ENCODE results near the gene RASGRP3. TPM values are rescaled to one million over a fixed set of nuclear protein-coding genes. Genes with fewer than 3 reads are reported as not detected.

Gene RASGRP3
- total and polyA plus RNA-seq, 2 donors (not counting 3 experiments of a cell fraction or from before 2014, with no cell fraction given): 16.0 to 39.6 TPM

- H3K27me3 ChIP-seq (ENCODE audit: control insufficient read depth in 2 of 2, insufficient read depth in 2 of 2, low read length in 2 of 2): no peaks in the 10 kb centered on the region
- H3K36me3 ChIP-seq (ENCODE audit: control insufficient read depth in 2 of 2, extremely low read depth in 1 of 2, insufficient read depth in 2 of 2, low read length in 2 of 2): no peaks in the 10 kb centered on the region
- FAIRE-seq (no peak), DNase-seq (ENCODE audit: low read depth, low spot score) (no peak)
- H3K9me1 ChIP-seq (replicated peaks; ENCODE audit: control insufficient read depth, extremely low read depth, insufficient read depth, low read length): no peaks in the 10 kb centered on the region
- H3K4me1 ChIP-seq (ENCODE audit: control insufficient read depth, extremely low read depth, insufficient read depth, low read length): no peaks in the 10 kb centered on the region
- H3K4me2 ChIP-seq (ENCODE audit: insufficient read depth, low read length): no peak overlapping the region
- no peaks in the 10 kb centered on the region for H3K9me3 ChIP-seq (replicated peaks; ENCODE audit: control insufficient read depth, insufficient read depth, low read length)
- H3K9ac ChIP-seq (replicated peaks; ENCODE audit: extremely low read depth, insufficient read depth, low read length): no peak overlapping the region
- H3K27ac ChIP-seq (ENCODE audit: insufficient read depth, low read depth, low read length): no peak overlapping the region
- intact Hi-C loops (cut with micrococcal nuclease): no loop called here
- no peaks in the 10 kb centered on the region for H4K20me1 ChIP-seq (replicated peaks; ENCODE audit: control insufficient read depth, extremely low read depth, insufficient read depth, low read length)
- ChIA-PET CTCF (no interaction called here), POLR2A (no interaction called here)
- no peaks in the 10 kb centered on the region for H3K79me2 ChIP-seq (ENCODE audit: control insufficient read depth, insufficient read depth, low read length)
- TF ChIP-seq MYC (IDR thresholded peaks at IDR 0.05; ENCODE audit: low read depth, low read length): no peak
- TF ChIP-seq JUN (IDR thresholded peaks at IDR 0.05; ENCODE audit: borderline replicate concordance, insufficient read depth, insufficient read length, low read depth): no peak
- TF ChIP-seq CTCF (IDR thresholded peaks at IDR 0.05; ENCODE audit: extremely low read depth in 1 of 2, insufficient read depth in 1 of 2, low read depth in 1 of 2, low read length in 2 of 2): no peak
- TF ChIP-seq GATA2 (IDR thresholded peaks at IDR 0.05; ENCODE audit: insufficient read depth, insufficient read length, low read depth, low read length): no peak
- no peak for TF ChIP-seq POLR2AphosphoS5 (IDR thresholded peaks at IDR 0.05; ENCODE audit: insufficient read depth, low read depth, low read length)
- TF ChIP-seq EZH2 (IDR thresholded peaks at IDR 0.05; ENCODE audit: borderline replicate concordance, low read depth, low read length, severe bottlenecking): no peak
- no peak for TF ChIP-seq POLR2A (IDR thresholded peaks at IDR 0.05; ENCODE audit: low read depth, low read length)
- TF ChIP-seq FOS (IDR thresholded peaks at IDR 0.05; ENCODE audit: borderline replicate concordance, insufficient read depth, low read length): no peak
- TF ChIP-seq MAX (IDR thresholded peaks at IDR 0.05; ENCODE audit: insufficient read depth, insufficient read length): no peak
- H3K4me3 ChIP-seq (replicated peaks in 1 of 3; ENCODE audit: insufficient read depth in 1 of 3, low read depth in 1 of 3, low read length in 3 of 3): no peak overlapping the region
- H2AFZ ChIP-seq (ENCODE audit: low read depth, low read length): no peak overlapping the region
- no TSS peak for BruUV-seq (replicated peaks)
- dilution Hi-C loops (cut with MboI; ENCODE audit: extremely low pct_ligation_motif_present, low sequenced_read_pairs): no loop called here
Measured at GRCh38 chr2:33512112-33512511, 35.7 kb downstream of the RASGRP3 start.

Measured in endothelial cell of umbilical vein (primary cell).